ENCODE data around the gene PCED1A.

Gene PCED1A

GRCh38 chr20:2804041-2804828, 36.2 kb downstream of the PCED1A start:
- no peak for DNase-seq (ENCODE audit: low read depth)
- H3K4me3 ChIP-seq (ENCODE audit: low read depth, low read length), result no peak overlapping the region
- TF ChIP-seq CTCF (IDR thresholded peaks at IDR 0.05; ENCODE audit: low read depth, low read length) (no peak), POLR2A (IDR thresholded peaks at IDR 0.05; ENCODE audit: extremely low read depth, insufficient read length) (no peak), MAX (IDR thresholded peaks at IDR 0.05; ENCODE audit: low read depth, low read length) (no peak)

- TF ChIP-seq MYC (IDR thresholded peaks at IDR 0.05; ENCODE audit: low read depth, low read length) (no peak), MAX (IDR thresholded peaks at IDR 0.05; ENCODE audit: low read depth, low read length) (no peak), CTCF (IDR thresholded peaks at IDR 0.05; ENCODE audit: low read depth, low read length) (no peak), POLR2A (IDR thresholded peaks at IDR 0.05; ENCODE audit: extremely low read depth, insufficient read length) (no peak)
- peak; percentile 56 for DNase-seq (ENCODE audit: low read depth)
- peak overlapping the region; percentile 73 for H3K4me3 ChIP-seq (ENCODE audit: low read depth, low read length)
Observed at GRCh38 chr20:2801286-2801728, 39.1 kb downstream of the PCED1A start.

- peak; percentile 13 for TF ChIP-seq CTCF (IDR thresholded peaks at IDR 0.05; ENCODE audit: low read depth, low read length)
- TF ChIP-seq MAX (IDR thresholded peaks at IDR 0.05; ENCODE audit: low read depth, low read length), result no peak; the same call in 1 of the 2 replicates
- TF ChIP-seq POLR2A (IDR thresholded peaks at IDR 0.05; ENCODE audit: extremely low read depth, insufficient read length), result peak; percentile 74
- TF ChIP-seq MYC (IDR thresholded peaks at IDR 0.05; ENCODE audit: low read depth, low read length), result peak; percentile 56
- peak; percentile 95 for DNase-seq (ENCODE audit: low read depth)
- peak within 1 kb of the TSS; percentile 83 for H3K4me3 ChIP-seq (ENCODE audit: low read depth, low read length)
Observed at GRCh38 chr20:2800521-2801285, 39.8 kb downstream of the PCED1A start, which contains the start of gene CPXM1. Gene CPXM1, minus strand, starts transcription at chr20:2800627. Its CDS starts 55 bp downstream, at chr20:2800572.

GRCh38 chr20:2799688-2800520, 40.6 kb downstream of the PCED1A start:
- H3K4me3 ChIP-seq (ENCODE audit: low read depth, low read length), result peak overlapping the region; percentile 83
- TF ChIP-seq MAX (IDR thresholded peaks at IDR 0.05; ENCODE audit: low read depth, low read length) (peak; percentile 77), MYC (IDR thresholded peaks at IDR 0.05; ENCODE audit: low read depth, low read length) (no peak; the same call in none of the 2 replicates)
- peak; percentile 58 for DNase-seq (ENCODE audit: low read depth)

- H3K4me3 ChIP-seq (ENCODE audit: low read depth, low read length), result peak overlapping the region; percentile 83
- TF ChIP-seq POLR2A (IDR thresholded peaks at IDR 0.05; ENCODE audit: extremely low read depth, insufficient read length), result no peak
- DNase-seq (ENCODE audit: low read depth), result peak; percentile 30
Observed at GRCh38 chr20:2799271-2799670, 41.2 kb downstream of the PCED1A start.

GRCh38 chr20:2798814-2799213, 41.6 kb downstream of the PCED1A start:
- peak; percentile 27 for TF ChIP-seq POLR2A (IDR thresholded peaks at IDR 0.05; ENCODE audit: extremely low read depth, insufficient read length)
- TF ChIP-seq MYC (IDR thresholded peaks at IDR 0.05; ENCODE audit: low read depth, low read length), result peak; percentile 78
- no peak for TF ChIP-seq CTCF (IDR thresholded peaks at IDR 0.05; ENCODE audit: low read depth, low read length)
- TF ChIP-seq MAX (IDR thresholded peaks at IDR 0.05; ENCODE audit: low read depth, low read length), result peak; percentile 84
- H3K4me3 ChIP-seq (ENCODE audit: low read depth, low read length), result peak overlapping the region; percentile 83
- peak; percentile 94 for DNase-seq (ENCODE audit: low read depth)

Data from NB4 (cell line).